Smooth muscle cell (in vitro differentiated cells): Measurements from ENCODE around the gene FRYL. TPM values are rescaled to one million over a fixed set of nuclear protein-coding genes. Genes with fewer than 3 reads are reported as not detected.

Experiments used
- DNase-seq: peaks from one replicate; lab custom pipeline; 2025; ENCODE audit not compliant: unreplicated experiment; lab: John Stamatoyannopoulos, UW
- H2AFZ ChIP-seq: fragments of 200-600 bp; sonication (generic); 2 replicates; pipeline ENCODE4 v1.6.0; 2016; ENCODE audit warnings: antibody characterized with exemption, low read depth, mild to moderate bottlenecking
- H3F3A ChIP-seq: fragments of 200-600 bp; sonication (generic); 2 replicates; pipeline ENCODE4 v1.6.0; 2017; ENCODE audit warnings: antibody characterized with exemption, low read depth
- H3K27ac ChIP-seq: fragments of 200-600 bp; sonication (generic); 2 replicates; pipeline ENCODE4 v1.5.1; 2016; ENCODE audit warnings: low read depth, mild to moderate bottlenecking
- H3K27me3 ChIP-seq: fragments of 200-600 bp; sonication (generic); 2 replicates; pipeline ENCODE4 v1.6.1; 2016; ENCODE audit warnings: low read depth, mild to moderate bottlenecking
- H3K36me3 ChIP-seq: fragments of 200-600 bp; sonication (generic); 2 replicates; pipeline ENCODE4 v1.5.1; 2016; ENCODE audit warnings: low read depth
- H3K4me1 ChIP-seq: fragments of 200-600 bp; sonication (generic); 2 replicates; pipeline ENCODE4 v1.5.1; 2016; ENCODE audit warnings: low read depth
- H3K4me2 ChIP-seq: fragments of 200-600 bp; sonication (generic); 2 replicates; pipeline ENCODE4 v1.6.0; 2016; ENCODE audit warnings: mild to moderate bottlenecking
- H3K4me3 ChIP-seq: fragments of 200-600 bp; sonication (generic); 2 replicates; pipeline ENCODE4 v1.5.1; 2016; ENCODE audit warnings: mild to moderate bottlenecking
- H3K79me2 ChIP-seq: fragments of 200-600 bp; sonication (generic); 2 replicates; pipeline ENCODE4 v1.6.0; 2016; ENCODE audit warnings: low read depth, mild to moderate bottlenecking
- H3K9ac ChIP-seq: fragments of 200-600 bp; sonication (generic); 2 replicates; pipeline ENCODE4 v1.6.0; 2016; ENCODE audit warnings: low read depth
- H3K9me3 ChIP-seq: fragments of 200-600 bp; sonication (generic); replicated peaks from 2 replicates; pipeline ENCODE4 v1.5.1; 2016; ENCODE audit warnings: low read depth
- H4K20me1 ChIP-seq: fragments of 200-600 bp; sonication (generic); 2 replicates; pipeline ENCODE4 v1.6.0; 2016; ENCODE audit warnings: low read depth
- CTCF ChIP-seq: fragments of 200-600 bp; sonication (generic); IDR thresholded peaks from 2 replicates; pipeline ENCODE4 v1.5.1; 2017; ENCODE audit warnings: borderline replicate concordance, mild to moderate bottlenecking, antibody characterized with exemption; ENCODE audit not compliant: insufficient read depth, poor library complexity, severe bottlenecking
- WGBS: methylation state at CpG from one replicate; pipeline ENCODE4 v1.1.7; 2016; ENCODE audit warnings: low lambda C conversion rate; 5-methylcytosine and 5-hydroxymethylcytosine counted together
- polyA plus RNA-seq: library from polyadenylated mRNA; unstranded; fragments of >200 nt; fragmentation: Nextera tagmentation; extraction: Ambion mirVana; gene quantifications from 2 replicates; pipeline ENCODE4 v1.2.1, GENCODE V29; 2016
- total RNA-seq: library from RNA; depleted of rRNA; stranded (reverse); fragments of >200 nt; gene quantifications from 2 replicates; pipeline ENCODE4 v1.2.3, GENCODE V29; 2014

The FRYL gene
- total and polyA plus RNA-seq, 2 experiments from 2014 or later: 14.9 to 56.6 TPM

GRCh38 chr4:48710446-48711209 is 69.5 kb downstream of the FRYL start:
- no peak for DNase-seq
- H4K20me1 ChIP-seq: no peaks in the 10 kb centered on the region
- no peaks in the 10 kb centered on the region for H3K9me3 ChIP-seq
- H3K36me3 ChIP-seq: no peaks in the 10 kb centered on the region
- peaks cover 29% of the 10 kb centered on the region for H3K79me2 ChIP-seq
- no peak for TF ChIP-seq CTCF
- H3K27ac ChIP-seq: no peak overlapping the region
- WGBS: 90% methylated on average over 8 of the region's 8 CpGs
- H3K4me3 ChIP-seq: no peak overlapping the region
- H3K4me2 ChIP-seq: no peak overlapping the region
- no peaks in the 10 kb centered on the region for H3K4me1 ChIP-seq
- no peak overlapping the region for H3K9ac ChIP-seq
- no peak overlapping the region for H2AFZ ChIP-seq
- H3K27me3 ChIP-seq: no peaks in the 10 kb centered on the region
- no peaks in the 10 kb centered on the region for H3F3A ChIP-seq

GRCh38 chr4:48709901-48710300 is 70.2 kb downstream of the FRYL start:
- no peak overlapping the region for H2AFZ ChIP-seq
- H3K36me3 ChIP-seq: no peaks in the 10 kb centered on the region
- peaks cover 36% of the 10 kb centered on the region for H3K79me2 ChIP-seq
- H3K4me1 ChIP-seq: no peaks in the 10 kb centered on the region
- H3K4me3 ChIP-seq: no peak overlapping the region
- H4K20me1 ChIP-seq: no peaks in the 10 kb centered on the region
- H3K9ac ChIP-seq: no peak overlapping the region
- H3K27ac ChIP-seq: no peak overlapping the region
- H3F3A ChIP-seq: no peaks in the 10 kb centered on the region
- DNase-seq: no peak
- no peaks in the 10 kb centered on the region for H3K27me3 ChIP-seq
- no peaks in the 10 kb centered on the region for H3K9me3 ChIP-seq
- WGBS: 88% methylated on average over 1 of the region's 1 CpG
- H3K4me2 ChIP-seq: no peak overlapping the region
- TF ChIP-seq CTCF: no peak

- H3F3A ChIP-seq: no peaks in the 10 kb centered on the region
- H3K27ac ChIP-seq: no peak overlapping the region
- no peak overlapping the region for H3K4me3 ChIP-seq
- no peak overlapping the region for H3K9ac ChIP-seq
- H4K20me1 ChIP-seq: no peaks in the 10 kb centered on the region
- H3K36me3 ChIP-seq: no peaks in the 10 kb centered on the region
- H3K27me3 ChIP-seq: no peaks in the 10 kb centered on the region
- H3K79me2 ChIP-seq: peaks cover 35% of the 10 kb centered on the region
- no peak overlapping the region for H3K4me2 ChIP-seq
- no peaks in the 10 kb centered on the region for H3K9me3 ChIP-seq
- TF ChIP-seq CTCF: no peak
- no peak for DNase-seq
- peaks cover 3% of the 10 kb centered on the region for H3K4me1 ChIP-seq
- 98% methylated on average over 7 of the region's 7 CpGs for WGBS
- H2AFZ ChIP-seq: no peak overlapping the region
Measured at GRCh38 chr4:48708610-48709009, 71.5 kb downstream of the FRYL start.

- H3K9me3 ChIP-seq: no peaks in the 10 kb centered on the region
- no peak for TF ChIP-seq CTCF
- no peaks in the 10 kb centered on the region for H3K36me3 ChIP-seq
- H3K27ac ChIP-seq: no peak overlapping the region
- H3F3A ChIP-seq: peaks cover 7% of the 10 kb centered on the region
- no peak overlapping the region for H3K4me3 ChIP-seq
- no peak overlapping the region for H3K4me2 ChIP-seq
- no peaks in the 10 kb centered on the region for H3K27me3 ChIP-seq
- no peaks in the 10 kb centered on the region for H4K20me1 ChIP-seq
- H3K4me1 ChIP-seq: peaks cover 10% of the 10 kb centered on the region
- H2AFZ ChIP-seq: no peak overlapping the region
- H3K79me2 ChIP-seq: peaks cover 35% of the 10 kb centered on the region
- H3K9ac ChIP-seq: no peak overlapping the region
- no peak for DNase-seq
Measured at GRCh38 chr4:48706736-48707135, 73.3 kb downstream of the FRYL start.
